ENCODE data around the gene ACADVL. TPM values are rescaled to one million over a fixed set of nuclear protein-coding genes. Genes with fewer than 3 reads are reported as not detected.

Gene ACADVL
- total and polyA plus RNA-seq, 4 donors: 185 to 1,301 (median 1,109) TPM

- H3K36me3 ChIP-seq (ENCODE audit: control insufficient read depth in 4 of 4, insufficient read depth in 3 of 4, low read depth in 1 of 4, low read length in 3 of 4): no peaks in the 10 kb centered on the region
- DNase-seq (ENCODE audit: low spot score): no peak
- no peak overlapping the region for H3K27ac ChIP-seq (ENCODE audit: low read depth in 1 of 2, low read length in 2 of 2)
- H3K4me1 ChIP-seq (ENCODE audit: control insufficient read depth in 4 of 4, insufficient read depth in 4 of 4, low read length in 3 of 4): peaks cover 3 to 17% (median 9%) of the 10 kb centered on the region in 4 donors
- H3K9ac ChIP-seq (ENCODE audit: low read depth in 1 of 2, low read length in 2 of 2): no peak overlapping the region
- H3K4me3 ChIP-seq (ENCODE audit: low read depth in 1 of 3, low read length in 3 of 3): no peak overlapping the region
- H3K27me3 ChIP-seq (ENCODE audit: control insufficient read depth in 4 of 4, insufficient read depth in 4 of 4, low read length in 3 of 4): no peaks in the 10 kb centered on the region
- TF ChIP-seq RAD21 (IDR thresholded peaks at IDR 0.05): peak; percentile 70 to 82
- no peak for TF ChIP-seq FOXA1 (IDR thresholded peaks at IDR 0.05)
- TF ChIP-seq HNF4A (conservative IDR thresholded peaks at IDR 0.05): no peak
- no peak for TF ChIP-seq RXRA (IDR thresholded peaks at IDR 0.05)
- TF ChIP-seq, protein P1, sequence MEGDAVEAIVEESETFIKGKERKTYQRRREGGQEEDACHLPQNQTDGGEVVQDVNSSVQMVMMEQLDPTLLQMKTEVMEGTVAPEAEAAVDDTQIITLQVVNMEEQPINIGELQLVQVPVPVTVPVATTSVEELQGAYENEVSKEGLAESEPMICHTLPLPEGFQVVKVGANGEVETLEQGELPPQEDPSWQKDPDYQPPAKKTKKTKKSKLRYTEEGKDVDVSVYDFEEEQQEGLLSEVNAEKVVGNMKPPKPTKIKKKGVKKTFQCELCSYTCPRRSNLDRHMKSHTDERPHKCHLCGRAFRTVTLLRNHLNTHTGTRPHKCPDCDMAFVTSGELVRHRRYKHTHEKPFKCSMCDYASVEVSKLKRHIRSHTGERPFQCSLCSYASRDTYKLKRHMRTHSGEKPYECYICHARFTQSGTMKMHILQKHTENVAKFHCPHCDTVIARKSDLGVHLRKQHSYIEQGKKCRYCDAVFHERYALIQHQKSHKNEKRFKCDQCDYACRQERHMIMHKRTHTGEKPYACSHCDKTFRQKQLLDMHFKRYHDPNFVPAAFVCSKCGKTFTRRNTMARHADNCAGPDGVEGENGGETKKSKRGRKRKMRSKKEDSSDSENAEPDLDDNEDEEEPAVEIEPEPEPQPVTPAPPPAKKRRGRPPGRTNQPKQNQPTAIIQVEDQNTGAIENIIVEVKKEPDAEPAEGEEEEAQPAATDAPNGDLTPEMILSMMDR (IDR thresholded peaks at IDR 0.05; ENCODE audit: low read depth, low read length, missing input control): peak; percentile 43
- TF ChIP-seq, protein P2, sequence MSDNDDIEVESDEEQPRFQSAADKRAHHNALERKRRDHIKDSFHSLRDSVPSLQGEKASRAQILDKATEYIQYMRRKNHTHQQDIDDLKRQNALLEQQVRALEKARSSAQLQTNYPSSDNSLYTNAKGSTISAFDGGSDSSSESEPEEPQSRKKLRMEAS (IDR thresholded peaks at IDR 0.05): no peak
- WGBS: 55% methylated on average over 7 of the region's 7 CpGs
- H3K9me3 ChIP-seq (ENCODE audit: control insufficient read depth in 4 of 4, low read length in 3 of 4): no peaks in the 10 kb centered on the region
Observed at GRCh38 chr17:7186241-7186640, 33.5 kb upstream of the ACADVL start.

DNA sequence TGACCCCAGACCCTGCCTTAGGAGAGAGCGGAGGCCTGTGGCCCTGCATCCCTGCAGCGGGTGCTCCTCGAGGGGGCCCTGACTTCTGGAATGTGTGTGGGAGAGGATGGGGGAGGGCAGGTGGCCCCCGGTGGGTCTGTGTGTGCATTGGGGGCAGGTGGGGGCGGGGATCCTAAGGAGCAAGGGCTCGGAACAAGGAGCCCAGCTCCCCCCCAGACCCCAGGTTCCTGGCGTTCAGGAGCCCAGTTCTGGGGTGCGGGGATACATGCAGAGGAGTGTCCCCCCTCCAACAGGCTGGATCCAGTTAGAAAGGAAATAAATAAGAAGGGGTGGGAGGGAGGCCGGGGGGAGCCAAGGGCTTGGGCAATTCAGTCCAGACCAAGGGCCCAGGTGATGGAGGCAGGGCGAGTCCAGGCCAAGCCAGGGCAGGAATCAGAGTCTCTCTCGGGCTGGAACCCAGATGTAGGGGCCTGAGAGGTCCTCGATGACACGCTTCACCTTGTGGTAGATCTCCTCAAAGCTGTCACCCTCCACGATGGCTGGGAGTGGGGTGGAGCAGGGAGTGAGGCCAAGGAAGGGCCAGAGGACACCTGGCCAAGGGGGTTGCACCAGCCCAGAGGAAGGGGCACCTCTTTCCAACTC is 29.3 kb upstream of the ACADVL start:
- no peaks in the 10 kb centered on the region for H3K27me3 ChIP-seq (ENCODE audit: control insufficient read depth in 4 of 4, insufficient read depth in 4 of 4, low read length in 3 of 4)
- H3K9me3 ChIP-seq (ENCODE audit: control insufficient read depth in 4 of 4, low read length in 3 of 4): no peaks in the 10 kb centered on the region
- WGBS: 91% methylated on average over 14 of the region's 14 CpGs
- peaks cover 0 to 3% (median 0%) of the 10 kb centered on the region in 4 donors for H3K4me1 ChIP-seq (ENCODE audit: control insufficient read depth in 4 of 4, insufficient read depth in 4 of 4, low read length in 3 of 4)
- TF ChIP-seq, protein P3, sequence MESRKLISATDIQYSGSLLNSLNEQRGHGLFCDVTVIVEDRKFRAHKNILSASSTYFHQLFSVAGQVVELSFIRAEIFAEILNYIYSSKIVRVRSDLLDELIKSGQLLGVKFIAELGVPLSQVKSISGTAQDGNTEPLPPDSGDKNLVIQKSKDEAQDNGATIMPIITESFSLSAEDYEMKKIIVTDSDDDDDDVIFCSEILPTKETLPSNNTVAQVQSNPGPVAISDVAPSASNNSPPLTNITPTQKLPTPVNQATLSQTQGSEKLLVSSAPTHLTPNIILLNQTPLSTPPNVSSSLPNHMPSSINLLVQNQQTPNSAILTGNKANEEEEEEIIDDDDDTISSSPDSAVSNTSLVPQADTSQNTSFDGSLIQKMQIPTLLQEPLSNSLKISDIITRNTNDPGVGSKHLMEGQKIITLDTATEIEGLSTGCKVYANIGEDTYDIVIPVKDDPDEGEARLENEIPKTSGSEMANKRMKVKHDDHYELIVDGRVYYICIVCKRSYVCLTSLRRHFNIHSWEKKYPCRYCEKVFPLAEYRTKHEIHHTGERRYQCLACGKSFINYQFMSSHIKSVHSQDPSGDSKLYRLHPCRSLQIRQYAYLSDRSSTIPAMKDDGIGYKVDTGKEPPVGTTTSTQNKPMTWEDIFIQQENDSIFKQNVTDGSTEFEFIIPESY (IDR thresholded peaks at IDR 0.05): no peak
- TF ChIP-seq SP1 (IDR thresholded peaks at IDR 0.05) (no peak), EGR1 (IDR thresholded peaks at IDR 0.05; ENCODE audit: low read depth in 2 of 2) (no peak), HNF4G (IDR thresholded peaks at IDR 0.05) (no peak), JUND (IDR thresholded peaks at IDR 0.05) (no peak), RXRA (IDR thresholded peaks at IDR 0.05) (no peak), FOXA1 (IDR thresholded peaks at IDR 0.05) (no peak), RAD21 (IDR thresholded peaks at IDR 0.05) (no peak), GABPA (IDR thresholded peaks at IDR 0.05 in 1 of 2, conservative IDR thresholded peaks at IDR 0.05 in 1 of 2) (no peak), NR2F2 (IDR thresholded peaks at IDR 0.05) (no peak), FOXA2 (IDR thresholded peaks at IDR 0.05) (no peak), REST (IDR thresholded peaks at IDR 0.05) (no peak), YY1 (IDR thresholded peaks at IDR 0.05) (no peak), HNF4A (conservative IDR thresholded peaks at IDR 0.05) (no peak), TAF1 (conservative IDR thresholded peaks at IDR 0.05) (no peak)
- TF ChIP-seq, protein P2 (IDR thresholded peaks at IDR 0.05): no peak
- TF ChIP-seq, protein P1 (IDR thresholded peaks at IDR 0.05; ENCODE audit: low read depth, low read length, missing input control): no peak
- TF ChIP-seq, protein P4, sequence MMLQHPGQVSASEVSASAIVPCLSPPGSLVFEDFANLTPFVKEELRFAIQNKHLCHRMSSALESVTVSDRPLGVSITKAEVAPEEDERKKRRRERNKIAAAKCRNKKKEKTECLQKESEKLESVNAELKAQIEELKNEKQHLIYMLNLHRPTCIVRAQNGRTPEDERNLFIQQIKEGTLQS (IDR thresholded peaks at IDR 0.05): no peak
- DNase-seq (ENCODE audit: low spot score): no peak
- no peak overlapping the region for H3K27ac ChIP-seq (ENCODE audit: low read depth in 1 of 2, low read length in 2 of 2)
- no peak overlapping the region for H3K4me3 ChIP-seq (ENCODE audit: low read depth in 1 of 3, low read length in 3 of 3)
- no peak overlapping the region for H3K9ac ChIP-seq (ENCODE audit: low read depth in 1 of 2, low read length in 2 of 2)
- H3K36me3 ChIP-seq (ENCODE audit: control insufficient read depth in 4 of 4, insufficient read depth in 3 of 4, low read depth in 1 of 4, low read length in 3 of 4): peaks cover 0 to 3% (median 0%) of the 10 kb centered on the region in 4 donors

Data from liver (tissue), 9 donors.